Activated CD8-positive, alpha-beta T cell treated with anti-CD3 and anti-CD28 coated beads, Interleukin-2, amount 10 ng/mL, durations not matched to agents 7 days and 5 days (primary cell): ENCODE measurements around the gene ALPI. TPM values are rescaled to one million over a fixed set of nuclear protein-coding genes. Genes with fewer than 3 reads are reported as not detected.
"Not testable (repeated sequence)": the region's sequence is repeated elsewhere in the genome, so short reads cannot be mapped to it uniquely, and the experiment has no call there.

ENCODE experiments used
- ATAC-seq: fragments of 150-1000 bp; cut with Tn5 transposase; one replicate; pipeline ENCODE4 v1.10.0; 2021; ENCODE audit warnings: moderate library complexity
- CTCF ChIA-PET: fragments of 350-600 bp; sonication (Branson Sonifier 250); formaldehyde crosslinking; loops from one replicate; lab custom pipeline; 2021; ENCODE audit warnings: antibody characterized with exemption; lab: Charles Lee
- POLR2A ChIA-PET: fragments of 350-600 bp; sonication (Branson Sonifier 250); formaldehyde crosslinking; loops from one replicate; lab custom pipeline; 2021; ENCODE audit warnings: antibody characterized with exemption; lab: Charles Lee
- DNase-seq: peaks from one replicate; pipeline ENCODE4 v3.0.0-alpha.2; 2020
- H3K27ac Mint-ChIP-seq: one replicate; pipeline ENCODE4 v1.8.0; 2021; ENCODE audit warnings: mild to moderate bottlenecking, mixed read lengths
- H3K27me3 Mint-ChIP-seq: one replicate; pipeline ENCODE4 v1.8.0; 2021; ENCODE audit warnings: low read depth, mixed read lengths
- H3K36me3 Mint-ChIP-seq: one replicate; pipeline ENCODE4 v1.8.0; 2021; ENCODE audit warnings: low read depth, mixed read lengths
- H3K4me1 Mint-ChIP-seq: one replicate; pipeline ENCODE4 v1.8.0; 2021; ENCODE audit warnings: low read depth, mixed read lengths
- H3K4me3 Mint-ChIP-seq: one replicate; pipeline ENCODE4 v1.8.0; 2021; ENCODE audit warnings: mild to moderate bottlenecking, mixed read lengths
- H3K9me3 Mint-ChIP-seq: one replicate; pipeline ENCODE4 v1.8.0; 2022; ENCODE audit warnings: mixed read lengths; ENCODE audit not compliant: insufficient read depth
- total RNA-seq, 2 experiments: library from RNA; stranded (reverse); gene quantifications; one replicate each; pipeline ENCODE4 v1.2.3, GENCODE V29; 2021

ALPI gene
- total RNA-seq, 2 experiments from 2014 or later: not detected

- CTCF ChIA-PET: interaction anchor here (1.0 to 2.7 kb wide), 7 partner anchors 9 to 305 kb away, joined by 3 to 12 read pairs (median 4); partner anchors contain the start of gene PRSS56
- peak; percentile 66 for ATAC-seq
- POLR2A ChIA-PET, H3K4me1 Mint-ChIP-seq, H3K36me3 Mint-ChIP-seq, H3K27me3 Mint-ChIP-seq, H3K27ac Mint-ChIP-seq, H3K4me3 Mint-ChIP-seq, DNase-seq, H3K9me3 Mint-ChIP-seq: not testable (repeated sequence)
Measured at GRCh38 chr2:232446266-232446777, 9.6 kb upstream of the ALPI start.

GRCh38 chr2:232447091-232447620, 8.8 kb upstream of the ALPI start:
- Mint-ChIP-seq H3K4me3 (no peak overlapping the region), H3K36me3 (no peaks in the 10 kb centered on the region), H3K27ac (no peak overlapping the region), H3K9me3 (no peaks in the 10 kb centered on the region), H3K27me3 (no peaks in the 10 kb centered on the region), H3K4me1 (no peaks in the 10 kb centered on the region)
- POLR2A ChIA-PET: no interaction called here
- ATAC-seq (no peak), DNase-seq (no peak)
- CTCF ChIA-PET: interaction anchor here (0.9 to 2.7 kb wide), 9 partner anchors 8 to 306 kb away, joined by 3 to 12 read pairs (median 4); partner anchors contain the start of gene PRSS56

GRCh38 chr2:232447638-232448303, 8.2 kb upstream of the ALPI start:
- Mint-ChIP-seq H3K27me3 (no peaks in the 10 kb centered on the region), H3K9me3 (no peaks in the 10 kb centered on the region), H3K27ac (no peak overlapping the region), H3K4me1 (no peaks in the 10 kb centered on the region), H3K36me3 (no peaks in the 10 kb centered on the region), H3K4me3 (no peak overlapping the region)
- POLR2A ChIA-PET: no interaction called here
- CTCF ChIA-PET: interaction anchor here (0.9 to 2.7 kb wide), 8 partner anchors 9 to 104 kb away, joined by 3 to 12 read pairs (median 5); partner anchors contain the start of gene PRSS56
- no peak for ATAC-seq
- DNase-seq: no peak

- H3K4me1 Mint-ChIP-seq: no peaks in the 10 kb centered on the region
- H3K27ac Mint-ChIP-seq: no peak overlapping the region
- CTCF ChIA-PET: interaction anchor here (1.8 to 2.7 kb wide), 2 partner anchors 9 to 72 kb away, joined by 6 to 11 read pairs; partner anchors contain the start of gene PRSS56
- DNase-seq (no peak), ATAC-seq (no peak)
- H3K9me3 Mint-ChIP-seq: no peaks in the 10 kb centered on the region
- POLR2A ChIA-PET: no interaction called here
- no peak overlapping the region for H3K4me3 Mint-ChIP-seq
- H3K27me3 Mint-ChIP-seq: no peaks in the 10 kb centered on the region
- no peaks in the 10 kb centered on the region for H3K36me3 Mint-ChIP-seq
Measured at GRCh38 chr2:232448304-232448690, 7.7 kb upstream of the ALPI start.

GRCh38 chr2:232449964-232450363, 6.0 kb upstream of the ALPI start:
- Mint-ChIP-seq H3K36me3 (no peaks in the 10 kb centered on the region), H3K9me3 (no peaks in the 10 kb centered on the region), H3K4me1 (no peaks in the 10 kb centered on the region), H3K4me3 (no peak overlapping the region), H3K27me3 (no peaks in the 10 kb centered on the region), H3K27ac (no peak overlapping the region)
- POLR2A ChIA-PET: no interaction called here
- CTCF ChIA-PET: no interaction called here
- ATAC-seq (no peak), DNase-seq (no peak)

GRCh38 chr2:232451645-232452044, 4.3 kb upstream of the ALPI start:
- POLR2A ChIA-PET, CTCF ChIA-PET, H3K4me1 Mint-ChIP-seq, H3K9me3 Mint-ChIP-seq, H3K27ac Mint-ChIP-seq, ATAC-seq, H3K36me3 Mint-ChIP-seq, H3K27me3 Mint-ChIP-seq, DNase-seq, H3K4me3 Mint-ChIP-seq: not testable (repeated sequence)

GRCh38 chr2:232454630-232455029, 1.3 kb upstream of the ALPI start:
- ChIA-PET POLR2A (no interaction called here), CTCF (interaction anchor here (1.0 kb wide), 1 partner anchor 10 kb away, joined by 3 read pairs; no protein-coding TSS in a partner anchor)
- no peaks in the 10 kb centered on the region for H3K36me3 Mint-ChIP-seq
- H3K9me3 Mint-ChIP-seq: no peaks in the 10 kb centered on the region
- H3K27ac Mint-ChIP-seq: no peak overlapping the region
- ATAC-seq: no peak
- H3K27me3 Mint-ChIP-seq: peaks cover 5% of the 10 kb centered on the region
- no peak overlapping the region for H3K4me3 Mint-ChIP-seq
- no peak for DNase-seq
- no peaks in the 10 kb centered on the region for H3K4me1 Mint-ChIP-seq

- Mint-ChIP-seq H3K27ac (no peak overlapping the region), H3K36me3 (no peaks in the 10 kb centered on the region), H3K4me1 (no peaks in the 10 kb centered on the region), H3K27me3 (peaks cover 13% of the 10 kb centered on the region), H3K9me3 (no peaks in the 10 kb centered on the region), H3K4me3 (no peak overlapping the region)
- ChIA-PET CTCF (no interaction called here), POLR2A (no interaction called here)
- DNase-seq: no peak
- no peak for ATAC-seq
Measured at GRCh38 chr2:232456296-232457120, 555 bp downstream of the ALPI start.

- Mint-ChIP-seq H3K27me3 (peaks cover 13% of the 10 kb centered on the region), H3K27ac (no peak overlapping the region), H3K4me3 (no peak overlapping the region), H3K9me3 (no peaks in the 10 kb centered on the region), H3K4me1 (no peaks in the 10 kb centered on the region), H3K36me3 (no peaks in the 10 kb centered on the region)
- ChIA-PET CTCF (no interaction called here), POLR2A (no interaction called here)
- DNase-seq: no peak
- ATAC-seq: no peak
Measured at GRCh38 chr2:232457121-232458011, 1.4 kb downstream of the ALPI start.

- Mint-ChIP-seq H3K36me3 (no peaks in the 10 kb centered on the region), H3K4me3 (no peak overlapping the region), H3K4me1 (no peaks in the 10 kb centered on the region), H3K9me3 (no peaks in the 10 kb centered on the region), H3K27me3 (peaks cover 13% of the 10 kb centered on the region), H3K27ac (no peak overlapping the region)
- ATAC-seq (no peak), DNase-seq (no peak)
- CTCF ChIA-PET: no interaction called here
- POLR2A ChIA-PET: no interaction called here
Measured at GRCh38 chr2:232458051-232458660, 2.2 kb downstream of the ALPI start.
